ENCODE data around the gene DGKD.

- TF ChIP-seq CTCF (IDR thresholded peaks at IDR 0.05) (no peak), POLR2A (IDR thresholded peaks at IDR 0.05) (no peak)
Measured at GRCh38 chr2:233346376-233346775, 7.9 kb upstream of the DGKD start.

All from gastroesophageal sphincter (tissue), 3 donors.